HEK293 (cell line): ENCODE data around the gene CORO2B.

Experiments
- GLI2 ChIP-seq: fragments of 450-650 bp; formaldehyde crosslinking; IDR thresholded peaks from 2 replicates; pipeline ENCODE4; 2017; ENCODE audit warnings: missing biosample characterization, missing genetic modification characterization, low read depth, borderline replicate concordance
- KLF9 ChIP-seq: fragments of 450-650 bp; formaldehyde crosslinking; IDR thresholded peaks from 2 replicates; pipeline ENCODE4 v1.5.1; 2016; ENCODE audit warnings: missing biosample characterization, missing genetic modification characterization, low read depth
- MZF1 ChIP-seq: fragments of 450-650 bp; formaldehyde crosslinking; IDR thresholded peaks from 2 replicates; pipeline ENCODE4 v1.5.1; 2017; ENCODE audit warnings: missing biosample characterization, missing genetic modification characterization, borderline replicate concordance
- OSR2 ChIP-seq: fragments of 450-650 bp; formaldehyde crosslinking; IDR thresholded peaks from 2 replicates; pipeline ENCODE4 v1.5.1; 2016; ENCODE audit warnings: missing biosample characterization, missing genetic modification characterization
- ZBTB1 ChIP-seq: fragments of 450-650 bp; formaldehyde crosslinking; IDR thresholded peaks from 2 replicates; pipeline ENCODE4 v1.5.1; 2016; ENCODE audit warnings: missing biosample characterization, missing genetic modification characterization
- ZEB2 ChIP-seq: fragments of 450-650 bp; formaldehyde crosslinking; IDR thresholded peaks from 2 replicates; pipeline ENCODE4 v1.5.1; 2016; ENCODE audit warnings: missing biosample characterization, missing genetic modification characterization
- ZIC2 ChIP-seq: fragments of 450-650 bp; formaldehyde crosslinking; IDR thresholded peaks from 2 replicates; pipeline ENCODE4 v1.5.1; 2016; ENCODE audit warnings: missing biosample characterization, missing genetic modification characterization
- ZNF114 ChIP-seq: fragments of 450-650 bp; formaldehyde crosslinking; IDR thresholded peaks from 2 replicates; pipeline ENCODE4 v1.5.0; 2017; ENCODE audit warnings: missing biosample characterization, missing genetic modification characterization
- ZNF132 ChIP-seq: fragments of 450-650 bp; formaldehyde crosslinking; IDR thresholded peaks from 2 replicates; pipeline ENCODE4 v1.5.1; 2017; ENCODE audit warnings: missing biosample characterization, missing genetic modification characterization, borderline replicate concordance
- ZNF133 ChIP-seq: fragments of 450-650 bp; formaldehyde crosslinking; IDR thresholded peaks from 2 replicates; pipeline ENCODE4 v1.5.1; 2016; ENCODE audit warnings: missing biosample characterization, missing genetic modification characterization
- ZNF169 ChIP-seq: fragments of 450-650 bp; formaldehyde crosslinking; IDR thresholded peaks from 2 replicates; pipeline ENCODE4 v1.5.1; 2016; ENCODE audit warnings: missing biosample characterization, missing genetic modification characterization
- ZNF175 ChIP-seq: fragments of 450-650 bp; formaldehyde crosslinking; IDR thresholded peaks from 2 replicates; pipeline ENCODE4 v1.5.1; 2016; ENCODE audit warnings: missing biosample characterization, missing genetic modification characterization
- ZNF394 ChIP-seq: fragments of 450-650 bp; formaldehyde crosslinking; IDR thresholded peaks from 2 replicates; pipeline ENCODE4 v1.5.1; 2016; ENCODE audit warnings: missing biosample characterization, missing genetic modification characterization, mild to moderate bottlenecking, moderate library complexity, borderline replicate concordance
- ZNF426 ChIP-seq: fragments of 450-650 bp; formaldehyde crosslinking; IDR thresholded peaks from 2 replicates; pipeline ENCODE4 v1.5.1; 2017; ENCODE audit warnings: missing biosample characterization, missing genetic modification characterization, mild to moderate bottlenecking, inconsistent platforms, moderate library complexity
- ZNF561 ChIP-seq: fragments of 450-650 bp; IDR thresholded peaks from 2 replicates; pipeline ENCODE4 v1.5.1; 2018; ENCODE audit warnings: missing biosample characterization, missing genetic modification characterization, borderline replicate concordance
- ZNF610 ChIP-seq: fragments of 450-650 bp; formaldehyde crosslinking; IDR thresholded peaks from 2 replicates; pipeline ENCODE4 v1.5.1; 2016; ENCODE audit warnings: missing biosample characterization, missing genetic modification characterization, borderline replicate concordance
- ZNF629 ChIP-seq: fragments of 450-650 bp; formaldehyde crosslinking; IDR thresholded peaks from 2 replicates; pipeline ENCODE4 v1.5.1; 2017; ENCODE audit warnings: missing biosample characterization, missing genetic modification characterization
- ZNF707 ChIP-seq: fragments of 450-650 bp; formaldehyde crosslinking; IDR thresholded peaks from 2 replicates; pipeline ENCODE4 v1.5.1; 2016; ENCODE audit warnings: missing biosample characterization, missing genetic modification characterization
- ZNF830 ChIP-seq: fragments of 450-650 bp; IDR thresholded peaks from 2 replicates; pipeline ENCODE4 v1.5.0; 2018; ENCODE audit warnings: missing biosample characterization, missing genetic modification characterization, low read depth, mild to moderate bottlenecking, moderate library complexity
- TF ChIP-seq, protein P1 (sequence below): fragments of 450-650 bp; formaldehyde crosslinking; conservative IDR thresholded peaks from 2 replicates; pipeline ENCODE4 v1.5.1; 2016; ENCODE audit warnings: low read depth, missing biosample characterization, missing genetic modification characterization
- TF ChIP-seq, protein P2 (sequence below): fragments of 450-650 bp; formaldehyde crosslinking; IDR thresholded peaks from 2 replicates; pipeline ENCODE4 v1.5.1; 2016; ENCODE audit warnings: missing biosample characterization, missing genetic modification characterization
- TF ChIP-seq, protein P3 (sequence below): fragments of 450-650 bp; formaldehyde crosslinking; IDR thresholded peaks from 2 replicates; pipeline ENCODE4 v1.5.1; 2016; ENCODE audit warnings: missing biosample characterization, missing genetic modification characterization, low read depth
- TF ChIP-seq, protein P4 (sequence below): sonication (generic); formaldehyde crosslinking; IDR thresholded peaks from 2 replicates; pipeline ENCODE4 v1.8.1; 2022; ENCODE audit warnings: mild to moderate bottlenecking, moderate library complexity, missing genetic modification reagents
- TF ChIP-seq, protein P5 (sequence below): fragments of 450-650 bp; formaldehyde crosslinking; IDR thresholded peaks from 2 replicates; pipeline ENCODE4 v1.5.1; 2017; ENCODE audit warnings: missing biosample characterization, missing genetic modification characterization
- TF ChIP-seq, protein P6 (sequence below): IDR thresholded peaks from 2 replicates; pipeline ENCODE4 v1.6.1; 2011; ENCODE audit warnings: mild to moderate bottlenecking, low read depth, low read length, borderline replicate concordance

CORO2B gene

DNA sequence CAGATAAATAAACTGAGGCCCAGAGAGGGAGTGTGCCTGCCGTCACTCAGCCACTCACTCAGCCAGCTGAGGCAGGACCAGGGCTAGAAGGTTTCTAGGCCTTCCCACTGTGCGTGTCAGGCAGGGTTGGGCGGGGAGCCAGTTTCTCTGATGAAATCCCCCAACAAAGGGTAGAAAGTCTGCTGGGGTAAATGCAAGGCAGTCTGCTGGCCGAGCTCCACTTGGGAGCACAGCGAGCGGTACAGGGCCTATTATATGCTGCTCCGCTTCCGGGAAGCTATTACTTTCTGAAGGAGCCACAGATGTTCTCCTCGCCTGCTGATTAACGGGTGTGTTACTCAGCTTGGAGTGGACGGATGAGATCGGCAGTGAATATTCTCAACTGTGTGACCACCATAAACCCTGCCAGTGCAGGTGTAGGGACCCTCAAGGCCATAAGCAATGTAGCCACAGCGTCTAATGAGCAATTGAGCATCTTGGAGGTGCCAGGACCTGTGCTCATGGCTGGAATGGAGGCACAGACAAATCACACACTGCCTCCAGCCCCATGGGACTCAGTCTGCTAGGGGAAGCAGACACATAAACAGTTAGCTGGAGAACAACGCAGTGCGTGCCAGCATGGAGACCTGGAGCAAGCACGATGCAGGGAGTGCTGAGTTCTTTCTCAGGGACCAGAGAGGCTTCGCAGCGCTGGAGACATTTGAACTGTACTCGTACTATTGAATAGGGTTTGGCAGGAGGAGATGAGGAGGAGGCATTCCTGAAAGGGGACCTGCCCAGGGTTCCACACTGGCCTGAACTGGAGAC, 42.1 kb downstream of the CORO2B start (continued):
- TF ChIP-seq, protein P1, sequence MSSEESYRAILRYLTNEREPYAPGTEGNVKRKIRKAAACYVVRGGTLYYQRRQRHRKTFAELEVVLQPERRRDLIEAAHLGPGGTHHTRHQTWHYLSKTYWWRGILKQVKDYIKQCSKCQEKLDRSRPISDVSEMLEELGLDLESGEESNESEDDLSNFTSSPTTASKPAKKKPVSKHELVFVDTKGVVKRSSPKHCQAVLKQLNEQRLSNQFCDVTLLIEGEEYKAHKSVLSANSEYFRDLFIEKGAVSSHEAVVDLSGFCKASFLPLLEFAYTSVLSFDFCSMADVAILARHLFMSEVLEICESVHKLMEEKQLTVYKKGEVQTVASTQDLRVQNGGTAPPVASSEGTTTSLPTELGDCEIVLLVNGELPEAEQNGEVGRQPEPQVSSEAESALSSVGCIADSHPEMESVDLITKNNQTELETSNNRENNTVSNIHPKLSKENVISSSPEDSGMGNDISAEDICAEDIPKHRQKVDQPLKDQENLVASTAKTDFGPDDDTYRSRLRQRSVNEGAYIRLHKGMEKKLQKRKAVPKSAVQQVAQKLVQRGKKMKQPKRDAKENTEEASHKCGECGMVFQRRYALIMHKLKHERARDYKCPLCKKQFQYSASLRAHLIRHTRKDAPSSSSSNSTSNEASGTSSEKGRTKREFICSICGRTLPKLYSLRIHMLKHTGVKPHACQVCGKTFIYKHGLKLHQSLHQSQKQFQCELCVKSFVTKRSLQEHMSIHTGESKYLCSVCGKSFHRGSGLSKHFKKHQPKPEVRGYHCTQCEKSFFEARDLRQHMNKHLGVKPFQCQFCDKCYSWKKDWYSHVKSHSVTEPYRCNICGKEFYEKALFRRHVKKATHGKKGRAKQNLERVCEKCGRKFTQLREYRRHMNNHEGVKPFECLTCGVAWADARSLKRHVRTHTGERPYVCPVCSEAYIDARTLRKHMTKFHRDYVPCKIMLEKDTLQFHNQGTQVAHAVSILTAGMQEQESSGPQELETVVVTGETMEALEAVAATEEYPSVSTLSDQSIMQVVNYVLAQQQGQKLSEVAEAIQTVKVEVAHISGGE (tag by site-specific recombination): peak; percentile 72
- TF ChIP-seq KLF9 (tag by site-specific recombination): no peak
- no peak for TF ChIP-seq ZNF830 (tag by site-specific recombination)
- no peak for TF ChIP-seq ZNF707
- no peak for TF ChIP-seq ZBTB1 (tag by site-specific recombination)
- peak; percentile 96 for TF ChIP-seq ZIC2 (tag by site-specific recombination)
- no peak for TF ChIP-seq ZNF114
- TF ChIP-seq, protein P2, sequence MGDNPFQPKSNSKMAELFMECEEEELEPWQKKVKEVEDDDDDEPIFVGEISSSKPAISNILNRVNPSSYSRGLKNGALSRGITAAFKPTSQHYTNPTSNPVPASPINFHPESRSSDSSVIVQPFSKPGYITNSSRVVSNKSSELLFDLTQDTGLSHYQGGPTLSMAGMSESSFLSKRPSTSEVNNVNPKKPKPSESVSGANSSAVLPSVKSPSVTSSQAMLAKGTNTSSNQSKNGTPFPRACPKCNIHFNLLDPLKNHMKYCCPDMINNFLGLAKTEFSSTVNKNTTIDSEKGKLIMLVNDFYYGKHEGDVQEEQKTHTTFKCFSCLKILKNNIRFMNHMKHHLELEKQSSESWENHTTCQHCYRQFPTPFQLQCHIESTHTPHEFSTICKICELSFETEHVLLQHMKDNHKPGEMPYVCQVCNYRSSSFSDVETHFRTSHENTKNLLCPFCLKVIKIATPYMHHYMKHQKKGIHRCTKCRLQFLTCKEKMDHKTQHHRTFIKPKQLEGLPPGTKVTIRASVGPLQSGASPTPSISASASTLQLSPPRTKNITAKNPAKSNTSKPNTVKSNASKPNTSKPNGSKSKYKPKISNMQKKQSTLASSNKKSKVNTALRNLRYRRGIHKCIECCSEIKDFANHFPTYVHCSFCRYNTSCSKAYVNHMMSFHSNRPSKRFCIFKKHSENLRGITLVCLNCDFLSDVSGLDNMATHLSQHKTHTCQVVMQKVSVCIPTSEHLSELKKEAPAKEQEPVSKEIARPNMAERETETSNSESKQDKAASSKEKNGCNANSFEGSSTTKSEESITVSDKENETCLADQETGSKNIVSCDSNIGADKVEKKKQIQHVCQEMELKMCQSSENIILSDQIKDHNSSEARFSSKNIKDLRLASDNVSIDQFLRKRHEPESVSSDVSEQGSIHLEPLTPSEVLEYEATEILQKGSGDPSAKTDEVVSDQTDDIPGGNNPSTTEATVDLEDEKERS (tag by site-specific recombination): no peak
- no peak for TF ChIP-seq ZNF132
- TF ChIP-seq ZNF426 (tag by site-specific recombination): no peak
- TF ChIP-seq OSR2 (tag by site-specific recombination): peak; percentile 99
- TF ChIP-seq ZNF561 (tag by site-specific recombination): 0 out of 2 replicates have a peak, but pooled peaks have one; percentile 26
- TF ChIP-seq ZNF394 (tag by site-specific recombination): peak; percentile 60
- peak; percentile 96 for TF ChIP-seq MZF1 (tag by site-specific recombination)
- TF ChIP-seq, protein P3, sequence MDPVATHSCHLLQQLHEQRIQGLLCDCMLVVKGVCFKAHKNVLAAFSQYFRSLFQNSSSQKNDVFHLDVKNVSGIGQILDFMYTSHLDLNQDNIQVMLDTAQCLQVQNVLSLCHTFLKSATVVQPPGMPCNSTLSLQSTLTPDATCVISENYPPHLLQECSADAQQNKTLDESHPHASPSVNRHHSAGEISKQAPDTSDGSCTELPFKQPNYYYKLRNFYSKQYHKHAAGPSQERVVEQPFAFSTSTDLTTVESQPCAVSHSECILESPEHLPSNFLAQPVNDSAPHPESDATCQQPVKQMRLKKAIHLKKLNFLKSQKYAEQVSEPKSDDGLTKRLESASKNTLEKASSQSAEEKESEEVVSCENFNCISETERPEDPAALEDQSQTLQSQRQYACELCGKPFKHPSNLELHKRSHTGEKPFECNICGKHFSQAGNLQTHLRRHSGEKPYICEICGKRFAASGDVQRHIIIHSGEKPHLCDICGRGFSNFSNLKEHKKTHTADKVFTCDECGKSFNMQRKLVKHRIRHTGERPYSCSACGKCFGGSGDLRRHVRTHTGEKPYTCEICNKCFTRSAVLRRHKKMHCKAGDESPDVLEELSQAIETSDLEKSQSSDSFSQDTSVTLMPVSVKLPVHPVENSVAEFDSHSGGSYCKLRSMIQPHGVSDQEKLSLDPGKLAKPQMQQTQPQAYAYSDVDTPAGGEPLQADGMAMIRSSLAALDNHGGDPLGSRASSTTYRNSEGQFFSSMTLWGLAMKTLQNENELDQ (tag by site-specific recombination): no peak
- TF ChIP-seq ZNF175 (tag by site-specific recombination): no peak
- TF ChIP-seq, protein P4, sequence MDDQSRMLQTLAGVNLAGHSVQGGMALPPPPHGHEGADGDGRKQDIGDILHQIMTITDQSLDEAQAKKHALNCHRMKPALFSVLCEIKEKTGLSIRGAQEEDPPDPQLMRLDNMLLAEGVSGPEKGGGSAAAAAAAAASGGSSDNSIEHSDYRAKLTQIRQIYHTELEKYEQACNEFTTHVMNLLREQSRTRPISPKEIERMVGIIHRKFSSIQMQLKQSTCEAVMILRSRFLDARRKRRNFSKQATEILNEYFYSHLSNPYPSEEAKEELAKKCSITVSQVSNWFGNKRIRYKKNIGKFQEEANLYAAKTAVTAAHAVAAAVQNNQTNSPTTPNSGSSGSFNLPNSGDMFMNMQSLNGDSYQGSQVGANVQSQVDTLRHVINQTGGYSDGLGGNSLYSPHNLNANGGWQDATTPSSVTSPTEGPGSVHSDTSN (CRISPR knock-in tag): no peak
- TF ChIP-seq, protein P5, sequence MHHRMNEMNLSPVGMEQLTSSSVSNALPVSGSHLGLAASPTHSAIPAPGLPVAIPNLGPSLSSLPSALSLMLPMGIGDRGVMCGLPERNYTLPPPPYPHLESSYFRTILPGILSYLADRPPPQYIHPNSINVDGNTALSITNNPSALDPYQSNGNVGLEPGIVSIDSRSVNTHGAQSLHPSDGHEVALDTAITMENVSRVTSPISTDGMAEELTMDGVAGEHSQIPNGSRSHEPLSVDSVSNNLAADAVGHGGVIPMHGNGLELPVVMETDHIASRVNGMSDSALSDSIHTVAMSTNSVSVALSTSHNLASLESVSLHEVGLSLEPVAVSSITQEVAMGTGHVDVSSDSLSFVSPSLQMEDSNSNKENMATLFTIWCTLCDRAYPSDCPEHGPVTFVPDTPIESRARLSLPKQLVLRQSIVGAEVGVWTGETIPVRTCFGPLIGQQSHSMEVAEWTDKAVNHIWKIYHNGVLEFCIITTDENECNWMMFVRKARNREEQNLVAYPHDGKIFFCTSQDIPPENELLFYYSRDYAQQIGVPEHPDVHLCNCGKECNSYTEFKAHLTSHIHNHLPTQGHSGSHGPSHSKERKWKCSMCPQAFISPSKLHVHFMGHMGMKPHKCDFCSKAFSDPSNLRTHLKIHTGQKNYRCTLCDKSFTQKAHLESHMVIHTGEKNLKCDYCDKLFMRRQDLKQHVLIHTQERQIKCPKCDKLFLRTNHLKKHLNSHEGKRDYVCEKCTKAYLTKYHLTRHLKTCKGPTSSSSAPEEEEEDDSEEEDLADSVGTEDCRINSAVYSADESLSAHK (tag by site-specific recombination): peak; percentile 99
- TF ChIP-seq ZNF610 (tag by site-specific recombination): peak; percentile 84
- no peak for TF ChIP-seq ZNF133 (tag by site-specific recombination)
- TF ChIP-seq, protein P6, sequence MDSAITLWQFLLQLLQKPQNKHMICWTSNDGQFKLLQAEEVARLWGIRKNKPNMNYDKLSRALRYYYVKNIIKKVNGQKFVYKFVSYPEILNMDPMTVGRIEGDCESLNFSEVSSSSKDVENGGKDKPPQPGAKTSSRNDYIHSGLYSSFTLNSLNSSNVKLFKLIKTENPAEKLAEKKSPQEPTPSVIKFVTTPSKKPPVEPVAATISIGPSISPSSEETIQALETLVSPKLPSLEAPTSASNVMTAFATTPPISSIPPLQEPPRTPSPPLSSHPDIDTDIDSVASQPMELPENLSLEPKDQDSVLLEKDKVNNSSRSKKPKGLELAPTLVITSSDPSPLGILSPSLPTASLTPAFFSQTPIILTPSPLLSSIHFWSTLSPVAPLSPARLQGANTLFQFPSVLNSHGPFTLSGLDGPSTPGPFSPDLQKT: no peak
- peak; percentile 59 for TF ChIP-seq ZNF629 (tag by site-specific recombination)
- TF ChIP-seq ZEB2 (tag by site-specific recombination): peak; percentile 87
- no peak for TF ChIP-seq ZNF169 (tag by site-specific recombination)
- no peak for TF ChIP-seq GLI2 (tag by site-specific recombination)
